K562 treated with DMSO at 1 percent for 4 hours (cell line): Measurements from ENCODE around the gene TADA3. TPM values are rescaled to one million over a fixed set of nuclear protein-coding genes. Genes with fewer than 3 reads are reported as not detected.

Experiments used
- total RNA-seq: library from RNA; unstranded; fragments of 300-600 nt; gene quantifications from 2 replicates; pipeline ENCODE4 v1.2.3, GENCODE V29; 2022; ENCODE audit not compliant: insufficient read depth

Gene TADA3
- 121 and 126 TPM in 2 replicates for total RNA-seq

GRCh38 chr3:9792405-9793160, at the start of gene TADA3, which contains the start of gene ARPC4:
Gene TADA3 (minus strand): TSS chr3:9792473. CDS start chr3:9791466, 1,007 bp downstream.
Gene ARPC4 (plus strand): TSS chr3:9793082. CDS start chr3:9793122, 40 bp downstream.

GRCh38 chr3:9809615-9810432, 17.6 kb upstream of the TADA3 start, which contains the start of gene TTLL3:
Gene TTLL3 (plus strand): TSS chr3:9810262. CDS start chr3:9810662, 400 bp downstream.

GRCh38 chr3:9769426-9770275, 22.6 kb downstream of the TADA3 start, which contains the start of gene CAMK1:
Gene CAMK1 (minus strand): TSS chr3:9769947. CDS start chr3:9767749, 2,198 bp downstream.

GRCh38 chr3:9749645-9750555, 42.4 kb downstream of the TADA3 start, which contains the start of gene OGG1:
Gene OGG1 (plus strand): TSS chr3:9749952. CDS start chr3:9750287, 335 bp downstream.

GRCh38 chr3:9731206-9732079, 60.8 kb downstream of the TADA3 start, which contains the start of gene BRPF1:
Gene BRPF1 (plus strand): TSS chr3:9731735. CDS start chr3:9734141, 2,406 bp downstream.

Other genes starting within 250 kb of the TADA3 start
- not detected in 2 replicates for gene LHFPL4, start 238.7 kb downstream of the TADA3 start, total RNA-seq
- gene MTMR14, start 143.0 kb downstream of the TADA3 start, total RNA-seq: 63.5 and 69.5 TPM in 2 replicates
- not detected in 2 replicates for gene CPNE9, start 88.6 kb downstream of the TADA3 start, total RNA-seq
- 19.5 and 29.7 TPM in 2 replicates for gene BRPF1, start 60.7 kb downstream of the TADA3 start, total RNA-seq
- gene OGG1, start 42.5 kb downstream of the TADA3 start, total RNA-seq: 20.9 and 24.2 TPM in 2 replicates
- 16.1 and 20.6 TPM in 2 replicates for gene CAMK1, start 22.5 kb downstream of the TADA3 start, total RNA-seq
- 31.4 and 43.3 TPM in 2 replicates for gene ARPC4, start 609 bp upstream of the TADA3 start, total RNA-seq
- gene TTLL3, start 17.8 kb upstream of the TADA3 start, total RNA-seq: 36.4 and 73.2 TPM in 2 replicates
- 58.7 and 68.6 TPM in 2 replicates for gene RPUSD3, start 51.5 kb upstream of the TADA3 start, total RNA-seq
- not detected in 2 replicates for gene CIDEC, start 87.8 kb upstream of the TADA3 start, total RNA-seq
- 45.5 and 55.9 TPM in 2 replicates for gene JAGN1, start 98.1 kb upstream of the TADA3 start, total RNA-seq
- 0.47 and 0.73 TPM in 2 replicates for gene IL17RE, start 110.4 kb upstream of the TADA3 start, total RNA-seq
- gene IL17RC, start 124.6 kb upstream of the TADA3 start, total RNA-seq: 25.2 and 30.3 TPM in 2 replicates
- 14.9 and 18.3 TPM in 2 replicates for gene CRELD1, start 141.4 kb upstream of the TADA3 start, total RNA-seq
- 2.0 and 2.2 TPM in 2 replicates for gene PRRT3, start 159.9 kb upstream of the TADA3 start, total RNA-seq
- 35.7 and 39.9 TPM in 2 replicates for gene EMC3, start 194.4 kb upstream of the TADA3 start, total RNA-seq
- gene FANCD2, start 234.0 kb upstream of the TADA3 start, total RNA-seq: 43.5 and 64.5 TPM in 2 replicates